Kidney (tissue), 14 donors: Measurements from ENCODE around the gene FGF12. TPM values are rescaled to one million over a fixed set of nuclear protein-coding genes. Genes with fewer than 3 reads are reported as not detected.

Source experiments
- DNase-seq, 5 donors: peaks; one replicate each; pipeline ENCODE4 v3.0.0-alpha.2; 2013 to 2020
- FAIRE-seq: peaks from 2 replicates; lab custom pipeline; 2012; peaks lifted over from hg19 to GRCh38; lab: Jason Lieb, UNC
- H3K27ac ChIP-seq, 2 donors: one replicate each; pipeline ENCODE4 v1.7.0; 2013; ENCODE audit warnings: low read depth in 2 of 2, low read length in 2 of 2, inconsistent platforms in 1 of 2
- H3K27me3 ChIP-seq: one replicate; pipeline ENCODE4 v1.7.1; 2013; ENCODE audit warnings: low read length, inconsistent platforms; ENCODE audit not compliant: control insufficient read depth, insufficient read depth
- H3K36me3 ChIP-seq, 3 donors: one replicate each; pipeline versions ENCODE4 v1.7.0 to v1.7.1; 2013; ENCODE audit warnings: low read length in 3 of 3, control low read depth in 1 of 3, inconsistent platforms in 1 of 3; ENCODE audit not compliant: insufficient read depth in 3 of 3, control insufficient read depth in 2 of 3
- H3K4me1 ChIP-seq, 3 donors: one replicate each; pipeline versions ENCODE4 v1.7.0 to v1.7.1; 2013; ENCODE audit warnings: low read length in 3 of 3, inconsistent platforms in 1 of 3, low read depth in 1 of 3; ENCODE audit not compliant: control insufficient read depth in 2 of 3, insufficient read depth in 2 of 3
- H3K4me3 ChIP-seq, 3 donors: one replicate each; pipeline versions ENCODE4 v1.7.0 to v1.8.1; 2013; ENCODE audit warnings: low read length in 3 of 3, control low read depth in 1 of 3, inconsistent platforms in 1 of 3
- H3K9ac ChIP-seq, 3 donors: one replicate each; pipeline versions ENCODE4 v1.7.0 to v1.7.1; 2013; ENCODE audit warnings: low read length in 3 of 3, control low read depth in 1 of 3, inconsistent platforms in 1 of 3
- H3K9me3 ChIP-seq, 3 donors: one replicate each; pipeline versions ENCODE4 v1.7.0 to v1.7.1; 2013; ENCODE audit warnings: low read length in 3 of 3, control low read depth in 1 of 3, inconsistent platforms in 1 of 3; ENCODE audit not compliant: control insufficient read depth in 2 of 3, insufficient read depth in 1 of 3
- intact Hi-C: fragments of 100-400 bp; cut with DNase I; formaldehyde crosslinking; loops from one replicate; pipeline ENCODE4 v1.11.1; 2022
- polyA plus RNA-seq: library from polyadenylated mRNA; stranded (reverse); fragments of 350-450 nt; fragmentation: Illumina TruSeq; extraction: RNeasy Lipid Tissue Mini Kit (QIAGEN cat#74804); gene quantifications from one replicate; pipeline ENCODE4 v1.2.3, GENCODE V29; 2014; ENCODE audit warnings: low read depth, low replicate concordance; ENCODE audit not compliant: insufficient read depth
- total RNA-seq: library from RNA; stranded (reverse); fragmentation: NEBNext Ultra II Directional; extraction: Animal tissue kit (Norgen Biotek cat#: 25700); gene quantifications from one replicate; pipeline ENCODE4 v1.2.1, GENCODE V29; 2021
- TF ChIP-seq, protein P1 (sequence below): IDR thresholded peaks from 3 replicates; pipeline ENCODE4 v1.5.1; 2012; ENCODE audit warnings: mild to moderate bottlenecking, moderate library complexity, borderline replicate concordance; ENCODE audit not compliant: insufficient read depth; ENCODE audit errors: extremely low read depth
- donor health status: control.
- donor health status: control.
- donor health status: control.
- donor health status: control.
- donor health status: control.
- donor health status: DM: yes; HTN: yes; CAD: no.
- donor health status: Normal renal cell carcinoma (clear cell type).

The FGF12 gene
- total and polyA plus RNA-seq, 2 donors from 2014 or later = 1.8 to 3.7 TPM

DNA sequence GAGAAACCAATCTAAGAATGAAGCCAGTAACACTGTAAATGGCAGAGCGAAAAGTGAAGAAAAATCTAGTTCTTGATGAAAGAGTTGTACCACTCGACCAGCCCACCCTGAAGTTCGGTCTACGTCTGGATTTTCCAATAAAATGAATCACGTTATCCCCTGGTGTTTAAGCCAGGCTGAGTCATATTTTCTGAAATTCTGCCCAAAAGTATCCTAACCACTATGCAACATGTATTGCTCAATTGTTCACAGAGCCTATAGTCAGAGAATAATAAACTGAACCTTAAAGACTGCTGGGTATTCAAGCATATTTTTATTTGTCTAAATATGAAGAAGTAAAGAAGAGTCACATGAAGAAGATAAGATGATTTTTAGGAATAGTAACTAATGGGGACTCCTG, 245.7 kb downstream of the FGF12 start:
- Histone ChIP-seq H3K4me1 (no peaks in the 10 kb centered on the region), H3K27me3 (no peaks in the 10 kb centered on the region), H3K9me3 (no peaks in the 10 kb centered on the region), H3K9ac (no peak overlapping the region), H3K36me3 (no peaks in the 10 kb centered on the region), H3K27ac (no peak overlapping the region), H3K4me3 (no peak overlapping the region)
- intact Hi-C loops = no loop called here
- DNase-seq = no peak
- no peak for FAIRE-seq
- TF ChIP-seq, protein P1, sequence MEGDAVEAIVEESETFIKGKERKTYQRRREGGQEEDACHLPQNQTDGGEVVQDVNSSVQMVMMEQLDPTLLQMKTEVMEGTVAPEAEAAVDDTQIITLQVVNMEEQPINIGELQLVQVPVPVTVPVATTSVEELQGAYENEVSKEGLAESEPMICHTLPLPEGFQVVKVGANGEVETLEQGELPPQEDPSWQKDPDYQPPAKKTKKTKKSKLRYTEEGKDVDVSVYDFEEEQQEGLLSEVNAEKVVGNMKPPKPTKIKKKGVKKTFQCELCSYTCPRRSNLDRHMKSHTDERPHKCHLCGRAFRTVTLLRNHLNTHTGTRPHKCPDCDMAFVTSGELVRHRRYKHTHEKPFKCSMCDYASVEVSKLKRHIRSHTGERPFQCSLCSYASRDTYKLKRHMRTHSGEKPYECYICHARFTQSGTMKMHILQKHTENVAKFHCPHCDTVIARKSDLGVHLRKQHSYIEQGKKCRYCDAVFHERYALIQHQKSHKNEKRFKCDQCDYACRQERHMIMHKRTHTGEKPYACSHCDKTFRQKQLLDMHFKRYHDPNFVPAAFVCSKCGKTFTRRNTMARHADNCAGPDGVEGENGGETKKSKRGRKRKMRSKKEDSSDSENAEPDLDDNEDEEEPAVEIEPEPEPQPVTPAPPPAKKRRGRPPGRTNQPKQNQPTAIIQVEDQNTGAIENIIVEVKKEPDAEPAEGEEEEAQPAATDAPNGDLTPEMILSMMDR = no peak

DNA sequence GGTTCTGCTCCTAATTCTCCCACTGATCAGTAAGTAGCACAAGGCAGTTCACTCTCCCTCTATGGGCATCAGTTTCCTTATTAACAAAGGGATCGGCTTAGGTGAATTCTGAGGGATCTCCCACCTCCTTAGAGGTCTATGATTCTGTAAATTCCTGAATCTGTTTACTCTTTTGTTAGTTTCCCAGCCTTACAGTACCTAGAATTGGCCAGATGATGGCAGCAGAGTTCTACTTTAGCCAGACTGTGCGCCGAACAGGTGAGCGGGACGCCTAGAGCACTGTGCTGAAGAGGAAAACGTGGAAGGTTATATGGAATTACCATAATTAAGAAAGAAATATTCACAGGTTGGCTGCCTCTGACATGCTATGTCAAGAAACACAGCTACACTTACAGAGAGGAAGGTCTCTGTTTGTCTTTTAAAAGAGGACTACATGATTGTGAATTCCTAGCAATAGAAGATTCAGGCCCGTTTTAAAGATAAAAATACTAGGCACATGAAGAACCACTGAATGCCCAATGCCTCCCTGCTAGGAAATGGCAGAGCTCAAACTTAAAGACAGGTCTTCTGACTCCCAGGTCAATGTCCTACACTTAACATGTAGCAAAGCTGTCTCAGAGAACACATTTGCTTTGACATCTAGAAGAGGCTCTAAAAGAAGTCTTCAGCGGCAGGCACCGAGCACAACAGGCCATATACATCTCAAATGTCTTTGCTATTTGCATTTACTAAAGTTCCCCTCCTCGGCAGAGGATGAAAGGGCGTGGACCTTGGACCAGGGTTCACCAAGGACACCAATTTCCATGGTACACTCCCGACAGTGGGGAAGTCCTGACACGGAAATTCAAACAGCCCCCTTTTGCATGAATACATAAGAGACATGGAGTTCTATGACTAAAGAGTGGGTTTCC, 259.9 kb downstream of the FGF12 start:
- peak; percentile 21 for FAIRE-seq
- Histone ChIP-seq H3K27me3 (no peaks in the 10 kb centered on the region), H3K4me1 (no peaks in the 10 kb centered on the region), H3K4me3 (no peak overlapping the region), H3K27ac (no peak overlapping the region), H3K9me3 (no peaks in the 10 kb centered on the region), H3K36me3 (no peaks in the 10 kb centered on the region), H3K9ac (no peak overlapping the region)
- TF ChIP-seq, protein P1 = peak; percentile 87
- intact Hi-C loops = no loop called here
- peak; percentile 57 to 75 (median 62) for DNase-seq

DNA sequence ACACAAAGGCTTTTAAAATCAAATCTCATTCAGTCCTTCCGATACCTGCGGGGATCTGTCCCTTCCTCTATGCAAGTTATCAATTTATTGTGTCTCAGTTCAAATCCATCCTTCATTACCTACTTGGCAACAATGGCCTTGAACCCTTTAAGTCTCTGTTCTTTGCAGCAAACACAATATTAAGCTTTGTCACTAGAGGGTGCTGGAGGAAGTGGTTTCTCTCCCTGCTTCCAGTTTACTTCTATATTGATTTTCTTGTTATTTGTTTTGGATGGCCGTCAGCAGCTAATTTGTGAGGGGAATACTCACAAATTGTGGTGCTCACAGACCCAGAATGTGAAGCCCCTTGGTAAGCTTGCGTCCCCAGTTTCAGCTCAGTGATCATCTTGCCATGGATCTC, 278.3 kb downstream of the FGF12 start:
- DNase-seq (no peak), FAIRE-seq (no peak)
- no peaks in the 10 kb centered on the region for H3K4me1 ChIP-seq
- TF ChIP-seq, protein P1 = no peak
- no peaks in the 10 kb centered on the region for H3K36me3 ChIP-seq
- no peak overlapping the region for H3K4me3 ChIP-seq
- H3K27me3 ChIP-seq = no peaks in the 10 kb centered on the region
- intact Hi-C loops = no loop called here
- H3K9me3 ChIP-seq = no peaks in the 10 kb centered on the region
- no peak overlapping the region for H3K9ac ChIP-seq
- no peak overlapping the region for H3K27ac ChIP-seq
